Measurements from ENCODE around the gene DGCR2.
"Not testable (repeated sequence)": the region's sequence is repeated elsewhere in the genome, so short reads cannot be mapped to it uniquely, and the experiment has no call there.

Gene DGCR2

DNA sequence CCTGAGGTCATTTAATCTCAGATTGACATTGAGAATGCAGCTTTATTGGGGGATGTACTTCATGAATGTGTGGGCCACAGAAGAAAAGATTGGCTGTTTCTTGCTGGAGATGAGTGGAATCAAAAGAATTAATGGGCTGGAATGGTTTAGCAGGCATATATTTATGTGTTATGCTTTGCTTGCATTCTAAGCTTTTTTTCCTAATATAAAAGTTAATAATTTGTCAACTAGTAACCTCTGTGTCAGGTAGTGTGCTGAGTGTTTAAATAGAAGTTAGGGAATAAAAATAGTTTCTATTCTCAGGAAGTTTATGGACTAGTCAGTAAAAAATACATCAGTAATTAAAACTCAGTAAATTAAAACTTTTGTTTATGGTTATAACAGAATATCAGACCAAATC, 118.7 kb downstream of the DGCR2 start:
- ATAC-seq = no peak
- no peak for DNase-seq

GRCh38 chr22:19002684-19003038, 119.6 kb downstream of the DGCR2 start:
- ATAC-seq (no peak), DNase-seq (no peak)

DNA sequence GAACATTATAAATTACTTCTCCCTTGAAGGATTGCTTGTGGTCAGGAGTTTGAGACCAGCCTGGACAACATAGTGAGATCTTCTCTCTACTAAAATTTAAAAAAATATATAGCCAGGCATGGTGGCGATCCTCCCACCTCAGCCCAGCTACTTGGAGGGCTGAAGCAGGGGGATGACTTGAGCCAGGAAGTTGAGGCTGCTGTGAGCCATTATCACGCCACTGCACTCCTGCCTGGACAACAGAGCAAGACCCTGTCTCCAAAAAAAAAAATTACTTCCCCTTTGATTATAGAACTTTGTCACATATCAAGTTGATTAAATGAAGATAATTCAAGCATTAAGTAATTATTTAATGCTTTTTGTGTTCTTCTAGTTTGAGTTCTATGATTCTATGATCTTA, 121.0 kb downstream of the DGCR2 start:
- DNase-seq (no peak), ATAC-seq (no peak)

- DNase-seq, ATAC-seq: not testable (repeated sequence)
Measured at GRCh38 chr22:19000106-19000505, 122.1 kb downstream of the DGCR2 start.

DNA sequence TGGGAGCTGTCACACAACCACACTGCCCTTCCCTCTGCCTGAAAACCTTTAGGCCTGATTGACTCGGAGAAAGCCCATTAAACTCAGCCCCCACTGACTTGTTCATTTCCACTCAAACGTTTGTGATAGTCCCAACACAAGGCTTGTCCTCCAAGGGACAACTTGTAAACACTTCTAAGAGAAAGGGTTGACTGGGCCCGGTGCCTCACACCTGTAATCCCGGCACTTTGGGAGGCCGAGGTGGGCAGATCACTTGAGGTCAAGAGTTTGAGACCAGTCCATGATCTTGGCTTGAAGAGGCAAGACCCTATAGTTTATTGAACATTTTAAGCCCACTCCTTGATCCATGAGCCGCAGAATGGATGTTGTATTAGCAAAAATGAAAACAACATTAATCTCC, 122.8 kb downstream of the DGCR2 start:
- DNase-seq (no peak), ATAC-seq (no peak)

DNA sequence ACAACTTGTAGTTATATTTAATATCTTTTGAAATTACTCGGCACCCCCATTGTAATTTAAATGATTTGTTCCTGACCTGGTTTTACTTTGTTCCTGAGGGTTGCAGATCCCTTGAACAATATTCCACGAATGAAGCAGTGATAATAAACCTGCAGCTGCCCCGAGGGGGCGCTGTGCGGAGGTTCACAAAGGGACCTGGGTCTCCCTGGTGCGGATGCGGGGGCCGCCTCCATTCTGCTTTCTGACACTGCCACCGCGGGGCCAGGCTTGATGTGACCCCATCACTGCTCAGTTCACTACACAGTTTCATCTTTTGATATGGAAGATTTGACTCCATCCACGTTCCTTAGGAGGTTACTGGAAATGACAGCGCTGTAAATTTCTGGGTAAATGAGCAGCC, 123.2 kb downstream of the DGCR2 start:
- ATAC-seq = no peak
- DNase-seq = peak; percentile 38

GRCh38 chr22:18997925-18998315, 124.3 kb downstream of the DGCR2 start:
- no peak for ATAC-seq
- DNase-seq = no peak

DNA sequence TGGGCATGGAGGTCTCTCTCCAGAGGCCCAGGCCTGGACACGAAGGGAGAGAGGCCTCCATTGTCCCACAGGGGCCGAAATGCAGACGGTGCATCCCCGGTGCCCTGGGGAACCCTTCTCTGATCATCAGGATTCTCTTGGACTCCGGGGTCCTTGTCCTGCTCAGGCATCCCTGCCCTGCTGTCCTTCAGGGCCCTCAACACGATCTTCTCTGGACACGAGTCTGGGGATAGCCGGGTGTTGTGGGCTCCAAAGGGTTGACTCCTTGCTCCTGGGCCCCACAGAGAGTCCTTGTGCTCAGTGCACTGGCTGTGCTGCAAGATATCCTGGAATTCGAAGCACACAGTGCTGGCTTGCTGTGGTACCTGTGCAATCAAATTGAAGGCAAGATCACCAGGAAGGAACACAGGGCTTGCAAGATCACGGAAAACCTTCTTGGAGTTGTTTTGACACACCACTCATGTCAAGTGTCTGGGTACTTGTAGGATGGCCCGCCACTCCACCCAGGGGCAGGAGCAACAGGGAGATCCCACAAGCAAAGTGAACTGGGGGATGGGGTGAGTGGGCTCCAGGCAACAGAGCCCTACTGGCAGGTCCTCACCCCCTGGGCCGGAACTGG, 124.8 kb downstream of the DGCR2 start:
- DNase-seq = no peak
- no peak for ATAC-seq

DNA sequence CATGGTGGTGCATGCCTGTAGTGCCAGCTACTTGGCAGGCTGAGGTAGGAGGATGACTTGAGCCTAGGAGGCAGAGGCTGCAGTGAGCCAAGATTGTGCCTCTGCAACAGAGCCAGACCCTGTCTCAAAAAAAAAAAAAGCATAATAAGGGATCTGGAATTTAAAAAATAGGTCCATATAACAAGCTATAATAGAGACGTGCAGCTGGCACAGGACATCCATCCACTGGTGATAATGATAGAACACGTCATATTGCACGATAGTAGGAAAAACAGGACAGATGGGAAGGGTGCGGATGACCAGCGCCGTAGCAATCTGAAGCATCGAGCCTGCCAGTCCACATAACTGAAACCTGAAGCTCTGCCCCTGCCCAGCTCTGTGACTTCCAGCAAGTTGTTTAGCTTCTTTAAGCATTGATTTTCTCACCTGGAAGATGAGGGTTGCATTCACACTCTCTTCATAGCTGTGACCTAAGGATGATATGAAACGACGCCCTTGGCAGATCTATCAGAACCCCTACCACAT, 125.8 kb downstream of the DGCR2 start:
- DNase-seq (no peak), ATAC-seq (no peak)

- ATAC-seq (no peak), DNase-seq (no peak)
Measured at GRCh38 chr22:18995327-18995711, 126.9 kb downstream of the DGCR2 start.

DNA sequence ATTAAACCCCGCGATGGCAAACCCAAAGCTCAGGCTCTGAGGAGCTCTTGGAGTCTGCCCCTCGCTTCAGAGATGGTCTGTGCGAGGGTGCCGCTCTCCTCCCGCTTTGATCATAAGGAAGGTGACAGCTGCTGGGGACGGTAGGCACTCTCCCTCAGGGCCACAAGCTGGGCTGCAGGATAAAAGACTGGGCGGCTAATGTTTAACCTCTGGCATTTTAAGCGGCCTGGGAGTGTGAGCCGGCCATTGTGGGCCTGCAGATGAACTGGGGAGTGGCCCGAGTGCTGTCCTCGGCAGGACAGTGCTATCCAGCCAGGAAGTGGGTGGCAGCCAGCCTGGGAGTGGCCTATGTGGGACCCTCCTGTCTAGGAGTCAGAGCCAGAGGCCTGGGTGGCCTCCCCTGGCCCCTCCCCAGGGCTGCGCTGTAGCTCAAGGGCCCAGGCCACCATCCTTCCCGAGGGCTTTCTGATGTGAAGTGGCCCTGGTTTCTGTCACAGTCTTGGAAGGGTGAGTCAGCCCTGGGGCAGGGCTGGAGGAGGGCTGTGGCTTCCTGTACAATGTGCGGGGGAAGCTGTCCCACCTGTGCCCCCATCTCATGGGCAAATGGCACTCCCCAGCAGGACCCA, 127.4 kb downstream of the DGCR2 start:
- ATAC-seq (no peak), DNase-seq (no peak)

DNA sequence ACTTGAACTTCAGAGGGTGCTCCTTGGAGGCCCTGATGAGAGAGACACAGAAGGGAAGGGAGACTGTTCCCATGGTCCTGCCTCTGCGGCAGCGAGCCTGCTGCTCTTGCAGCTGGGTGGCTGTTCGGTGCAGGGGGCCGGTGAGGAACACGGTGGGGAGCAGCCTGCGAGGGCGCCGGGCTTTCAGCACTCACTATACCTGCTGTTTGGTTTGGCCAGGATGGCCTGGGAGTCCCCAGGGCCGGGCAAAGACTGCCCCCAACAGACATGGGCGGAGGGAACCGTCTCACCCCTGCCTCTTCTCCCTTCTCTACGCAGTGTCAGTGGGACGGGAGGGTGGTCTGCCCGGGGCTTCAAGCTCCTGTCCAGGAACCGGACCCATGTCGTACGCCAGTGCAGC, 128.2 kb downstream of the DGCR2 start:
- no peak for ATAC-seq
- no peak for DNase-seq

- DNase-seq (no peak), ATAC-seq (no peak)
Measured at GRCh38 chr22:18992543-18993198, 129.5 kb downstream of the DGCR2 start.

- DNase-seq (no peak), ATAC-seq (no peak)
Measured at GRCh38 chr22:18991821-18992442, 130.3 kb downstream of the DGCR2 start.

GRCh38 chr22:18991138-18991432, 131.1 kb downstream of the DGCR2 start:
- ATAC-seq (no peak), DNase-seq (no peak)

GRCh38 chr22:18990355-18991137, 131.7 kb downstream of the DGCR2 start:
- DNase-seq (no peak), ATAC-seq (no peak)

DNA sequence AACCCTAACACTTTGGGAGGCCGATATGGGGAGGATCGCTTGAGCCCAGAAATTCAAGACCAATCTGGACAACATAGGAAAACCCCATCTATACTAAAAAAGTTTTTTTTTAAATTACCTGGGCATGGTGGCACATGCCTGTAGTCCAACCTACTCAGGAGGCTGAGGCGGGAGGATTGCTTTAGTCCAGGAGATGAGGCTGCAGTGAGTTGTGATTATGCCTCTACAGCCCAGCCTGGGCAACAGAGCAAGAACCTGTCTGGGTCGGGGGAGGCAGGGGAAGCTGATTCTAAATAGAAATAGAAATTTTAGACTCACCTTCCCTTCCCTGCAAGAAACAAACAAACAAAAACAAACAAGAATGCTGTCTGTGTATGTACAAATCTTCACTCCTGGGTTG, 133.3 kb downstream of the DGCR2 start:
- DNase-seq (no peak), ATAC-seq (no peak)

DNA sequence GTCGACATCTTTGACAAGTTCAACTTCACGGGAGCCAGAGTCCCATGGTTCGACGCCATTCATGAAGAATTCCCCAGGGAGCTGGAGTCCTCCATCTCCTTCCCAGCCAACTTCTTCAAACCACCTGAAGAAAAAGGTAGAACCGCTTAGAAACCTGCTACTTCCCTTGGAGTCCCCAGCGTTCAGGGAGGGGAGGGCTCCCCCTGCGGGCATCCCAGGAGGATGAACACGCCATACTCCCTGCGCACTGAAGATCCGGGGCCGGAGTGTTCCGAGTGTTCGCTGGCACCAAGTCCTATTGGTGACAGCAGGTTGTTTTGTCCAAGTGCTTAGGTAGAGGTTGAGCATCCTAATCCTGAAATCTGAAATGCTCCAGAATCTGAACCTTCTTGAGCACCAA, 134.4 kb downstream of the DGCR2 start:
- ATAC-seq (peak; percentile 39), DNase-seq (peak; percentile 33)

DNA sequence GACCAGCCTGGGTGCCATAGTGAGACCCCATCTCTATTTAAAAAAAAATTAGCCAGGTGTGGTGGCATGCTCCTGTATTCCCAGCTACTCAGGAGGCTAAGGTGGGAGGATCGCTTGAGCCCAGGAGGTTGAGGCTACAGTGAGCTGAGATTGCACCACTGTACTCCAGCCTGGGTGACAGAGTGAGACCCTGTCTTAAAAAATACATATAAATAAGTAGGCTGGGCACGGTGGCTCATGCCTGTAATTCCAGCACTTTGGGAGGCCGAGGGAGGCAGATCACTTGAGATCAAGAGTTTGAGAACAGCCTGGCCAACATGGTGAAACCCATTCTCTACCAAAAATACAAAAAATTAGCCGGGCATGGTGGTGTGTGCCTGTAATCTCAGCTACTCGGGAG, 135.1 kb downstream of the DGCR2 start:
- DNase-seq, ATAC-seq: not testable (repeated sequence)

All from stimulated activated naive CD8-positive, alpha-beta T cell treated with anti-CD3 and anti-CD28 coated beads, Interleukin-15, Interleukin-2, amounts not matched to agents 100 U/mL and 50 U/mL, for 24 hours (primary cell).